Lung (tissue), 12 donors: Measurements from ENCODE around the gene CRYAA. TPM values are rescaled to one million over a fixed set of nuclear protein-coding genes. Genes with fewer than 3 reads are reported as not detected.
A peak's percentile ranks its signal among the peaks of the same experiment; 100 is the strongest.

Experiments
- ATAC-seq: fragments of 200-7000 bp; cut with Tn5 transposase; one replicate; pipeline ENCODE4 v1.9.1; 2020; ENCODE audit warnings: moderate number of reproducible peaks; ENCODE audit not compliant: insufficient read depth, low FRiP score
- DNase-seq, 3 donors: peaks; one replicate each; pipeline ENCODE4 v3.0.0-alpha.2; 2013 to 2017
- H3K27ac ChIP-seq, 2 donors: one replicate each; pipeline ENCODE4 v1.5.1; 2013; ENCODE audit warnings: mild to moderate bottlenecking in 2 of 2, moderate library complexity in 2 of 2, control low read depth in 1 of 2, inconsistent platforms in 1 of 2, low read depth in 1 of 2, low read length in 1 of 2
- H3K27me3 ChIP-seq, 3 donors: one replicate each; pipeline ENCODE4 v1.5.1; 2013; ENCODE audit warnings: low read length in 2 of 3; ENCODE audit not compliant: control insufficient read depth in 3 of 3, insufficient read depth in 3 of 3
- H3K36me3 ChIP-seq, 4 donors: one replicate each; pipeline ENCODE4 v1.5.1; 2013; ENCODE audit warnings: low read length in 4 of 4, mild to moderate bottlenecking in 1 of 4, moderate library complexity in 1 of 4; ENCODE audit not compliant: control insufficient read depth in 4 of 4, insufficient read depth in 4 of 4
- H3K4me1 ChIP-seq, 5 donors: one replicate each; pipeline ENCODE4 v1.5.1; 2013; ENCODE audit warnings: low read length in 5 of 5, mild to moderate bottlenecking in 2 of 5, moderate library complexity in 1 of 5; ENCODE audit not compliant: control insufficient read depth in 5 of 5, insufficient read depth in 5 of 5
- H3K4me3 ChIP-seq: one replicate; pipeline ENCODE4 v1.5.1; 2013; ENCODE audit warnings: mild to moderate bottlenecking, control low read depth, moderate library complexity
- H3K9ac ChIP-seq, 2 donors: one replicate each; pipeline ENCODE4 v1.5.1; 2013; ENCODE audit warnings: low read length in 2 of 2, control low read depth in 1 of 2; ENCODE audit not compliant: insufficient read depth in 1 of 2
- H3K9me3 ChIP-seq, 4 donors: one replicate each; pipeline ENCODE4 v1.5.1; 2013; ENCODE audit warnings: low read length in 3 of 4, mild to moderate bottlenecking in 1 of 4, moderate library complexity in 1 of 4; ENCODE audit not compliant: control insufficient read depth in 4 of 4, insufficient read depth in 3 of 4
- WGBS, 2 donors: extraction: QIAGEN DNeasy Blood & Tissue Kit; methylation state at CpG; one replicate each; pipeline ENCODE4 v1.1.7; 2013; 5-methylcytosine and 5-hydroxymethylcytosine counted together
- polyA plus RNA-seq, 2 donors: library from polyadenylated mRNA; stranded (reverse); fragments of 200-250 nt; gene quantifications; one replicate each; pipeline ENCODE4 v1.2.1, GENCODE V29; 2013
- total RNA-seq, 2 donors: library from RNA; depleted of rRNA in 1 of 2; stranded (reverse); fragments of >200 nt in 1 of 2; gene quantifications; one replicate each; pipeline ENCODE4 v1.2.1, GENCODE V29; 2014 to 2021
- TF ChIP-seq, protein P1 (sequence below): IDR thresholded peaks from 2 replicates; pipeline ENCODE4 v1.5.1; 2012; ENCODE audit warnings: mild to moderate bottlenecking; ENCODE audit errors: control extremely low read depth, extremely low read depth
- donor health status: control.
- donor health status: control.
- donor health status: Bipolar disorder and iron deficiency.
- donor health status: healthy.
- donor health status: DM: yes; HTN: yes; CAD: no.

CRYAA gene
- total and polyA plus RNA-seq, 4 donors, result not detected

DNA sequence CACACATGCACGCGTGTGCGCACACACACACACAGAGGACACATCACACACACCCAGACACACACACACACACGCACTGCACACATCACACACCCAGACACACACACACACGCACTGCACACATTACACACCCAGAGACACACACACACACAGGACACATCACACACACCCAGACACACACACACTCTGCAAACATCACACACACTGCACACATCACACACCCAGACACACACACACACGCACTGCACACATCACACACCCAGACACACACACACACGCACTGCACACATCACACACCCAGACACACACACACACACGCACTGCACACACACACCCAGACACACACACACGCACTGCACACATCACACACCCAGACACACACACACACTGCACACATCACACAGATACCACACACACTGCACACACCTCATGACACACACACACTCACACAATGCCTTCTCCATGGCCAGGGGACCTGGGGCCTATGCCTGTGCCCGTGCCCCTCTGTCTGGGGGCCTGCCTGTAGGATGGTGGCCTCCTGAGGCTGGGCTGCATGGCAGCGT, 24.4 kb downstream of the CRYAA start:
- Histone ChIP-seq H3K9me3 (no peaks in the 10 kb centered on the region), H3K27me3 (no peaks in the 10 kb centered on the region), H3K27ac (no peak overlapping the region), H3K4me3 (no peak overlapping the region), H3K9ac (no peak overlapping the region), H3K36me3 (no peaks in the 10 kb centered on the region), H3K4me1 (peaks cover 3 to 25% (median 6%) of the 10 kb centered on the region in 5 donors)
- ATAC-seq (no peak), DNase-seq (peak in 1 of 3 donors; percentile 5)
- TF ChIP-seq, protein P1, sequence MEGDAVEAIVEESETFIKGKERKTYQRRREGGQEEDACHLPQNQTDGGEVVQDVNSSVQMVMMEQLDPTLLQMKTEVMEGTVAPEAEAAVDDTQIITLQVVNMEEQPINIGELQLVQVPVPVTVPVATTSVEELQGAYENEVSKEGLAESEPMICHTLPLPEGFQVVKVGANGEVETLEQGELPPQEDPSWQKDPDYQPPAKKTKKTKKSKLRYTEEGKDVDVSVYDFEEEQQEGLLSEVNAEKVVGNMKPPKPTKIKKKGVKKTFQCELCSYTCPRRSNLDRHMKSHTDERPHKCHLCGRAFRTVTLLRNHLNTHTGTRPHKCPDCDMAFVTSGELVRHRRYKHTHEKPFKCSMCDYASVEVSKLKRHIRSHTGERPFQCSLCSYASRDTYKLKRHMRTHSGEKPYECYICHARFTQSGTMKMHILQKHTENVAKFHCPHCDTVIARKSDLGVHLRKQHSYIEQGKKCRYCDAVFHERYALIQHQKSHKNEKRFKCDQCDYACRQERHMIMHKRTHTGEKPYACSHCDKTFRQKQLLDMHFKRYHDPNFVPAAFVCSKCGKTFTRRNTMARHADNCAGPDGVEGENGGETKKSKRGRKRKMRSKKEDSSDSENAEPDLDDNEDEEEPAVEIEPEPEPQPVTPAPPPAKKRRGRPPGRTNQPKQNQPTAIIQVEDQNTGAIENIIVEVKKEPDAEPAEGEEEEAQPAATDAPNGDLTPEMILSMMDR, result no peak
- WGBS, 2 donors, result 90 to 95% methylated on average over 10 of the region's 11 CpGs

DNA sequence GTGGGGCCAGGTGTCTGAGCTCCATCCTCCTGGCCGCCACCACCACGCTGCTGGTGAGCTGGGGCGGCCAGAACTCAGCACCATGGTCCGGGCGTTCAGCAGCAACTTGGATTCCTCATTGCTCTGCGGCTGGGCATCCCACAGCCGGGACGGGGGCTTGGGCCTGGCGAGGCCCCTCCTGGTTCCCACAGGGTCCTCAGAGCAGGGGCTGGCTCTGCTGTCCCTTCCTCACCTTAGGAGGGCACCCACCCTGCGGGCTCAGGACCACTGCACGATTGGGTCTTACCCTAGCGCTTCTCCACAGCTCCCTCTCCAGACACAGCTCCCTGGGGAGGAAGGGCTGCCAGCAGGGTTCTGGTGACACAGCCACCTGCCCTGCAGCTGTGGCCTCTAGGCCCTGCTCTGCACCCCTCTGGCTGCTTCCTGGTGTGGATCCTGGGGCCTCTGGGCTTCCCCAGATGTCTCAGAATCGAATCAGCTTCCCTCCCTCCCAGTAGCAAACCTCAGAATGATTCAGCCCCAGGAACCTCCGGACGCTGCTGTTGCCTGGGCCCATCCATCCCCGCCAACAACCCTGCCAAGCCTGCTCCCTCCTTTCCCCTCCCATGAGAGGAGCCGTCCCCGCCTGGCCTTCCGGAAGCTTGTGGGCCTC, 25.0 kb downstream of the CRYAA start:
- peak; percentile 71 to 85 (median 72) for DNase-seq
- no peak overlapping the region for H3K4me3 ChIP-seq
- H3K27ac ChIP-seq, result peak overlapping the region in 1 of 2 donors; percentile 5
- peaks cover 3 to 25% (median 6%) of the 10 kb centered on the region in 5 donors for H3K4me1 ChIP-seq
- no peaks in the 10 kb centered on the region for H3K36me3 ChIP-seq
- ATAC-seq, result peak; percentile 14
- H3K9ac ChIP-seq, result no peak overlapping the region
- 66 to 70% methylated on average over 19 of the region's 19 CpGs for WGBS, 2 donors
- no peaks in the 10 kb centered on the region for H3K9me3 ChIP-seq
- H3K27me3 ChIP-seq, result no peaks in the 10 kb centered on the region
- TF ChIP-seq, protein P1, result no peak

DNA sequence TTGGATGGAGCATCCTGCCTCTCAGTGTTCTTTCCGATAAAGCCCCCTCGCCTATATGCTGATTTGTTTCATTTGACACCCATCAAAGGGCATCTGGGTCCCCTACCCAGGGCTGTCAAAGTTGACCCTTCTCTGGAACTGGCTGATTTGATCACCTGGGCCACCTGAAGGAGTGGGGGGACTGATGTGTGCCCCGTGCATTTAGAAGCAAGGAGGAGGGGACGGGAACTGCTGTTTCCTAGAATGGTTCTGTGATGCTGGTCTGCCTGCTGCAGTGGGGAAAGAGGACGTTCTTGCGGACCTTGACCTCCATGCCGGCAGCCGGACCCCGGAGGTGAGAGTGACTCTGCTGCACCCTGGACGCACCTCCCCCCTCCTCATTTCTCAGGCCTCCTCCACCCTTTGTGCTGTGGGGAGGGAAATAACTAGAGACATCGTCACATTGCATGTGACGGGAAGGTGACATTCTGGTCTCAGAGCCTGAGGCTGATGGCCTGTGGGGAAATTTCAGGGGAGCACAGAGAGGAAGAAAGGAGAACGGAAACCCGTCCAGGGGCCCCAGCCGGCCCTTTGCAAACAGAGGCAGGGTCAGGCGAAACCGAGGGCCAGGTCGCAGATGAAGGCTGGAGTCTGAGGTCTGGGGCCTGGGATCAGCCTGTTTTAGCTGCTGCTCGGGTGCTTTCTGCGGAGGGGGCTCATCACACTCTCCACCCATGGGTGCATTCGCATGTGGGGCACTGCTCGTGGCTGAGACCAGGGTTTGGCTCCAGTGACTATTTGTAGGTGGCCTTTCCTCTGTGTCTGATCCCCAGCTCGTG, 25.7 kb downstream of the CRYAA start:
- DNase-seq (peak in 1 of 3 donors; percentile 8), ATAC-seq (no peak)
- no peak overlapping the region for H3K9ac ChIP-seq
- peaks cover 2 to 25% (median 6%) of the 10 kb centered on the region in 5 donors for H3K4me1 ChIP-seq
- TF ChIP-seq, protein P1, result no peak
- no peaks in the 10 kb centered on the region for H3K9me3 ChIP-seq
- no peak overlapping the region for H3K4me3 ChIP-seq
- H3K27ac ChIP-seq, result peak overlapping the region in 1 of 2 donors; percentile 35
- H3K27me3 ChIP-seq, result no peaks in the 10 kb centered on the region
- WGBS, 2 donors, result 76 to 77% methylated on average over 23 of the region's 23 CpGs
- H3K36me3 ChIP-seq, result no peaks in the 10 kb centered on the region
